ENCODE data around the gene ZNF641. TPM values are rescaled to one million over a fixed set of nuclear protein-coding genes. Genes with fewer than 3 reads are reported as not detected.

Gene ZNF641
- total and polyA plus RNA-seq, 8 donors: 17.5 to 32.6 (median 27.3) TPM

GRCh38 chr12:48329199-48329939, 21.4 kb downstream of the ZNF641 start:
- Histone ChIP-seq H3K27ac (no peak overlapping the region), H3K9me3 (no peaks in the 10 kb centered on the region), H3K4me3 (no peak overlapping the region), H3K36me3 (no peaks in the 10 kb centered on the region), H3K4me1 (no peaks in the 10 kb centered on the region), H3K27me3 (peaks cover 0 to 5% of the 10 kb centered on the region in 2 donors)
- intact Hi-C loops (cut with DNase I): no loop called here
- no peak for DNase-seq
- no peak for TF ChIP-seq CTCF (IDR thresholded peaks at IDR 0.05)
- no peak for ATAC-seq

GRCh38 chr12:48316491-48316890, 34.2 kb downstream of the ZNF641 start:
- DNase-seq: no peak
- no peak for TF ChIP-seq CTCF (IDR thresholded peaks at IDR 0.05)
- H3K9me3 ChIP-seq: no peaks in the 10 kb centered on the region
- H3K4me1 ChIP-seq: no peaks in the 10 kb centered on the region
- intact Hi-C loops (cut with DNase I): no loop called here
- no peak overlapping the region for H3K27ac ChIP-seq
- no peaks in the 10 kb centered on the region for H3K36me3 ChIP-seq
- no peak for ATAC-seq
- H3K4me3 ChIP-seq: no peak overlapping the region
- H3K27me3 ChIP-seq: no peaks in the 10 kb centered on the region

- no peaks in the 10 kb centered on the region for H3K27me3 ChIP-seq
- H3K27ac ChIP-seq: no peak overlapping the region
- no peaks in the 10 kb centered on the region for H3K36me3 ChIP-seq
- H3K4me3 ChIP-seq: no peak overlapping the region
- H3K4me1 ChIP-seq: no peaks in the 10 kb centered on the region
- intact Hi-C loops (cut with DNase I): no loop called here
- H3K9me3 ChIP-seq: no peaks in the 10 kb centered on the region
- ATAC-seq (no peak), DNase-seq (no peak)
- no peak for TF ChIP-seq CTCF (IDR thresholded peaks at IDR 0.05)
Observed at GRCh38 chr12:48311313-48311712, 39.4 kb downstream of the ZNF641 start.

- intact Hi-C loops (cut with DNase I): no loop called here
- TF ChIP-seq CTCF (IDR thresholded peaks at IDR 0.05): no peak
- Histone ChIP-seq H3K4me3 (no peak overlapping the region), H3K27me3 (no peaks in the 10 kb centered on the region), H3K4me1 (no peaks in the 10 kb centered on the region), H3K27ac (no peak overlapping the region), H3K9me3 (no peaks in the 10 kb centered on the region), H3K36me3 (no peaks in the 10 kb centered on the region)
- DNase-seq: no peak
- no peak for ATAC-seq
Observed at GRCh38 chr12:48307269-48307668, 43.5 kb downstream of the ZNF641 start.

GRCh38 chr12:48305190-48305589, 45.5 kb downstream of the ZNF641 start:
- Histone ChIP-seq H3K27me3 (no peaks in the 10 kb centered on the region), H3K4me1 (no peaks in the 10 kb centered on the region), H3K9me3 (no peaks in the 10 kb centered on the region), H3K36me3 (no peaks in the 10 kb centered on the region), H3K4me3 (no peak overlapping the region), H3K27ac (no peak overlapping the region)
- ATAC-seq (no peak), DNase-seq (no peak)
- intact Hi-C loops (cut with DNase I): no loop called here
- TF ChIP-seq CTCF (IDR thresholded peaks at IDR 0.05): no peak
